T47D (cell line): ENCODE measurements around the gene TMEM121.
A peak's percentile ranks its signal among the peaks of the same experiment; 100 is the strongest.

Source experiments
- DNase-seq, 2 experiments: peaks; one replicate each; pipeline versions ENCODE4 v3.0.0 to v3.0.0-alpha.2; 2011 to 2012; ENCODE audit warnings: low read depth in 1 of 2, low spot score in 1 of 2
- JUND ChIP-seq: IDR thresholded peaks from 2 replicates; pipeline ENCODE4 v1.6.1; 2012; ENCODE audit warnings: low read depth
- in situ Hi-C: cut with HindIII; loops from 2 replicates; pipeline ENCODE4 v1.10.0; 2016; ENCODE audit warnings: low sequenced_read_pairs, low pct_unique_long_range_greater_than_20kb

Gene TMEM121

DNA sequence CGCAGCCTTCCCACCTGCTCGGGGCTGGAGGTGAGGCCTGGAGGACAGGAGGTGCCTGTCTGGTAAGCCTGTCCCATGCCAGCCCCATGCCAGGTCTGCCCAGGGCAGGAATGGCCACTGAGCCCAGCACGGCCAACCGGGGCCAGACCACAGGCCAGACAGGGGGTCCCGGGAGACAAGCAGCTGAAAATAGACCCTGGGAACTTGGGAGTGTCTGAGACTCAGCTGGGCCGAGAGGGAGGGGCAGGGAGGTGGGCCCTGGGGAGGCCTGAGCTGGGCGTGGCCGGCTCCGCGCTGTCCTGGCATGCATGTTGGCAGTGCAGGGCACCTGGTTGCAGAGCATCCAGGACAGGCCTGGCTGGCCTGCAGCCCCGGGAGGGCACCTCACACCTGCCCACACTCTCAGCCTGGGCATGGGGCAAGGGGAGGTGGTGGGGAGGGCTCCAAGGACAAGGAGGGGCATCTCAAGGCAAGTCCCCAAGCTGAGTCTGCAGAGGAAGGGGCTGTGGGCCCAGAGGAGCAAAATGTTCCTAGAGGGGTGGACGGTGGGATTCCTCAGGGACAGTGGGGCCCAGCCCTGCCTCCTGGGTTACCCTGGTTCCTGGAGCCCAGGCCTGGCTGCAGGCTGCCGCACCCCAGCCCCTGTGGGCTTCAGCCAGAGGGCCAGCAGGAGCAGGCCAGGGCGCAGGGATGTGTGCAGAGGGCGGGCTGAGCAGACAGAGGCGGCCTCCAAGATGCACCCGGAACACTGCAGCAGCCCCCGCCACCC, 42.9 kb upstream of the TMEM121 start:
- DNase-seq, result no peak
- in situ Hi-C loops, result no loop called here
- TF ChIP-seq JUND, result no peak

DNA sequence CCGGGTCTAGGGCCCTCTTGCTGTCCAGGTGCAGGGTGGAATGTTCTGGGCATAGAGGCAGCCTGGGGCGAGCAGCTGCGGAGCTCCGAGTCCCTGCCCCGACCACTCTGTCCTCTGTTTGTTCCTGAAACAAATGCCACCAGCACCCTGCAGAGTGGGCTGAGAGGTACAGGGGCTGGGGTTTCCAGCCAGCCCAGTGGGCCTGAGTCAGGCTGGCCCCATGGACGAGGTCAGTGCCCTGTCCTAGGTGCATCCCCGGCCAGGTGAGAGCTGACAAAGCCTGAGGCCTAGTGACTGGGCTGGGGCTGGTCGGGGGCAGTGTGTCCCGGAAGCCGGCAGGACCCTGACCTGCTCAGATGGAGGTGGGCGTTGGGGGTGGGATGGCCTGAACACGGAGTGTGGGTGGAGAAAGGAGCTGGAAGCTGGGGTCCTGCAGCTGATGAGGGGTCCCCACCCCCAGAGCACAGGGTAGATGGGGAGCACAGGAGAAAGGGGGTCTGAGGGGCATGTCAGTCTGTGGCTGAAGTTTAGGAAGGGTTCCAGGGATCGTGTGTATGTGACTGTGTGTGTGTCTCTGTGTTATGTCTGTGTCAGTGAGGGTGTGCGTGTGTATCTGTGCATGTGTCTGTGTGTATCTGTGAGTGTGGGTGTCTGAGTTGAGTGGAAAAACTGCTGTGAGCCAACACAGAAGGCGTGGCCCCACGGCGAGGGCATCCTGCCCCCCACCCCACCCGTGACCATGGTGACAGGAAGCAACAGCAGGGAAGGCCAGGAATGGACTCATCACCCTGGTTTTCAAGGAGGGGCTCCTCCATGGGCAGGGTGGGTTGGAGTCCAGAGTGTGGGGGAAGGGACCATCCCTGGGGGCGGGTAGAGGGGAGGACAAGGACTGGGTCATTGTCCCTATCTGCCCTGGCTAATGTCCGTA, 42.0 kb upstream of the TMEM121 start:
- DNase-seq, result no peak
- in situ Hi-C loops, result no loop called here
- no peak for TF ChIP-seq JUND

DNA sequence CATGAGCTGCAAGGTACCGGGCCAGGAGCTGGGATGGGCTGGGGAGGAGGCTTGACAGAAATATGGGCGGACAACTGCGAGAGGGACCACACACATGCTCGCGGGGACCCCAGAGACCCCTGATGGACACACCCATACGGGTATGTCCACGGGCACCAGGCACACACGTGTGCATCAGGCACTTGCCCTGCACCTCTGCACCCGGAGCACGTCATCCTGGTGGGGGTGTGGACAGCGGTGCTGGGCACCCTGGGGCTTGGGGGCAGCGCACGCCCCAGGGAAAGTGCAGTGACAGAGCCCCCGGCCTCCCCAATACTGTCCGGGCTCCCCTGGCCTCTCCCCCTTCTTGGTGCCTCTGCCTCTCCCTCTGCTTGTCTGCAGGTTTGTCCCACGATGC, 41.4 kb upstream of the TMEM121 start:
- in situ Hi-C loops, result no loop called here
- no peak for TF ChIP-seq JUND
- no peak for DNase-seq

DNA sequence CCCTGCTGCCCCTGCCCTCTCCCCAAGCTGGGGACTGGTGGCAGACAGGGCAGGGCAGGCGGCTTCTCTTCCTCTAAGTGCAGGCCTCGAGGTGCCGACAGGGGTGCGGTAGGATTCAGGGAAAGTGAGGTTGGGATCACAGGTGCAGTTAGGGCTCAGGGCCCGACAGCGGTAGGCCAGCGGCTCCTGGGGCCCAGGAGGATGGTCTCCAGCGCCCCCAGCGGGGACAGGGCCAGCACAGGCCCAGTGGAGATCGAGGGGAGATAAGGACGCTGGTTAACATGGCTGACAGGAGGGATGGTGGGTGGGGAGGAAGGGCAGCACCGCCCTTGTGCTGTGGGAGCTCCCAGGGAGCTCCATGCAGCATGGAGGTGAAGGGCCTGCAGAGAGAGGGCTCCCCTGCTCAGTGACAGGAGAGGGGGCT, 40.6 kb upstream of the TMEM121 start:
- in situ Hi-C loops, result no loop called here
- DNase-seq, result peak; percentile 51 to 84
- TF ChIP-seq JUND, result no peak

DNA sequence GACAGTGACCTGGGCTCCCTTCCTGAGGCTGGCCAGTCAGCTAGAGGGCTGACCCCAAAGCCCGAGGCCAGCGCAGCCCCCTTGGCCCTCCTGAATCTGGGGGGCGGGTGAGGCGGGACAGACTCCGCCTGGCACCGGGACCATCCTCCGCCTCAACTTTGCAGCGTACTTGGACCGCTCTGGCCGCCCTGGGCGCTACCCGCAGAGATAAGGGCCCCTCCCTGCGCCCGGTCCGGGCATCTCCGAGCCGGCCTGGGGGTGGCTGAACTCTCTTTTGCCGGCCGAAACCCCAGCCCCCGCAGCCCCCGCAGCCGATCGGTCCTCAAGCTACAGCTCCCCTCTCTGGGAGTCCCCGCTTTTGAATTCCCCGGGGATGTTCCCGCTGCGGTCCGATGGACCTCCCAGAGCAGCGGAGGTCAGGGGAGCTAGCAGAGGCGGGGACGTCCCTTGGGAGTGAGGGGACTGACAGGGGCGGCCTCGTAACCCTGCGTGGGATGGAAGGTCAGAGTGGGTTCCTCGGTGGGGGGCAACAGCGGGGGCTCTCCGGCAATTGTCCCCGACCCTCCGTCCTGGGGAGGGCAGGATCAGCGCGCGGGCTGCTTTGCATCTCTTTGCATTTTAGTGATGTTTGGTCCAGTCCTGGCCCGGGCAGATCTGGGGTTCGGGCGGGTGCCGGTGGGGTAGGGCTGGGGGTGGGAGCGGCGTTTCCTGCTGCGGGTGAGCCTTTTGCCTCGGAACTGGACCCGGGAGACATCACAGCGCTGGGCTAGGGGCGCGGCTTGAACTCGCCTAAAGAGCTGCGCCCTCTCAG, 40.0 kb upstream of the TMEM121 start, which contains the start of gene CRIP1:
Gene CRIP1 (plus strand): TSS at position 724 of the 811 bp plus-strand sequence. CDS start 374 bp downstream, outside the sequence.
- in situ Hi-C loops, result no loop called here
- DNase-seq, result no peak
- no peak for TF ChIP-seq JUND

DNA sequence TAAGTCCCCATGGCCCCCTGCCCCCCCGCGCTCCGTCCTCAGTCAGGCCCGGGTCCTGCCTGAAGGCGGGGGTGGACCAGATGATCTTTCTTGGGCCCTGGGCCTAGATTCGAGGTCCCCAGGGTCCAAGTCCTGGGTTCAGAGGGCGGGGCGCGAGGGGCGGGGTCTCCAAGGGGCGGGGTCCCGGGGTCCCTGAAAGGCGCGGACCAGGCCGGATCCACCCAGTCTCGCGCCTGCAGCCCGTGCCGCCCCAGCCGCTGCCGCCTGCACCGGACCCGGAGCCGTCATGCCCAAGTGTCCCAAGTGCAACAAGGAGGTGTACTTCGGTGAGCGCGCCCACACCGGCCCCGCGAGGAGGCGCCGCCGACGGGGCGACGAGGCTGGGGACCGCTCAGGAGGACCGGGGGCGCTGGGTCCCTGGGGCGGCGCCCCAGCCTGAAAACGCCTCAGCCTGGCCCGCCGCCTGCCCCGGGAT, 39.4 kb upstream of the TMEM121 start:
- in situ Hi-C loops, result no loop called here
- peak in 1 of 2 experiments; percentile 76 for DNase-seq
- no peak for TF ChIP-seq JUND

DNA sequence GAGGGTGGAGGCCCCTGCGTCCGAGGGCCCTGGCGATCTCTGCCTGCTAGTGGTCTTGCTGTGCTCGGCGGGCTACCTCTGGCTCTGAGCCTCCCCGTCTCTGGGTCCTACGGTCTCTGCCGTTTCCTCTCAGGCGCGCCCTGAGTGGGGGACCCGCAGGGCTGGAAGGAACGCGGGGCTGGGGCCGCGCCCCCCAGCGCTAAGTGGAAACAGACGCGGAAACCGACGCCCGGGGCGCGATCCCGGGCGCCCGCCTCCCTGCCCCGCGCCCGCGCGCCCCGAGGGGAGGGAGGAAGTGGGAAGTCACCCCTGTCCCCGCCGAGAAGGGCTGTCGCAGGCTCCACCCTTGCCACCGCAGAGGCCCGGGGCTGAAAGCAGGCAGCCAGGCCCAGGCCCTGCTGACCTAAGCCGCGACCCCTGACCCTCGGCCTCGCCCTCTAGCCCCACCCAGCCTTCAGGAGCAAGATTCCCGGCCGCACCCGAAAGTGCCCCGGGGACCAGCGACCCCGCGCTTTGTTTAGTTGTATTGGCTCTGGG, 38.9 kb upstream of the TMEM121 start:
- TF ChIP-seq JUND, result no peak
- in situ Hi-C loops, result no loop called here
- DNase-seq, result peak in 1 of 2 experiments; percentile 62

DNA sequence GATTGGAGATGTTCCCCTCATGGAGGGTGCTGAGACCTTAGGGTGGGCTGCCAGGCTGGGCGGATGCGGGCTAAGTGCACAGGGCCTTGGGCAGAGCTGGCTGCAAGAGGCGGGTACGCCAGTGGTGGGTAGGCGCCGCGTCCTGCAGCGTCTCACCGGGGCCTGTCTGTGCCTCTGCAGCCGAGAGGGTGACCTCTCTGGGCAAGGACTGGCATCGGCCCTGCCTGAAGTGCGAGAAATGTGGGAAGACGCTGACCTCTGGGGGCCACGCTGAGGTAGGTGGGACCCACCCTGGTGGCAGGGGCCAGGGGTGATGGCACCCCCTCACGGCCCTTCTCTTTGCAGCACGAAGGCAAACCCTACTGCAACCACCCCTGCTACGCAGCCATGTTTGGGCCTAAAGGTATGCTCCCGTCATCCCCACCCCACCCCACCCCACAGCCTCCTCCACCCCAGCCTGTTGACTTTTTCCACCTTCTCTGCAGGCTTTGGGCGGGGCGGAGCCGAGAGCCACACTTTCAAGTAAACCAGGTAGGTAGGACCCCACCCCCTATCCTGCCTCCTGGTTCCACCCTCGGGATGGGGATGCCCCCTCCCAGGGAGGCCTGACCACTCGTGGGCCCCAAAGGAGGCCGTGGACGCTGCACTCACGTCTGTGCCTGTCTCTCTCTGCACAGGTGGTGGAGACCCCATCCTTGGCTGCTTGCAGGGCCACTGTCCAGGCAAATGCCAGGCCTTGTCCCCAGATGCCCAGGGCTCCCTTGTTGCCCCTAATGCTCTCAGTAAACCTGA, 38.2 kb upstream of the TMEM121 start:
- peak in 1 of 2 experiments; percentile 69 for DNase-seq
- in situ Hi-C loops, result no loop called here
- no peak for TF ChIP-seq JUND

DNA sequence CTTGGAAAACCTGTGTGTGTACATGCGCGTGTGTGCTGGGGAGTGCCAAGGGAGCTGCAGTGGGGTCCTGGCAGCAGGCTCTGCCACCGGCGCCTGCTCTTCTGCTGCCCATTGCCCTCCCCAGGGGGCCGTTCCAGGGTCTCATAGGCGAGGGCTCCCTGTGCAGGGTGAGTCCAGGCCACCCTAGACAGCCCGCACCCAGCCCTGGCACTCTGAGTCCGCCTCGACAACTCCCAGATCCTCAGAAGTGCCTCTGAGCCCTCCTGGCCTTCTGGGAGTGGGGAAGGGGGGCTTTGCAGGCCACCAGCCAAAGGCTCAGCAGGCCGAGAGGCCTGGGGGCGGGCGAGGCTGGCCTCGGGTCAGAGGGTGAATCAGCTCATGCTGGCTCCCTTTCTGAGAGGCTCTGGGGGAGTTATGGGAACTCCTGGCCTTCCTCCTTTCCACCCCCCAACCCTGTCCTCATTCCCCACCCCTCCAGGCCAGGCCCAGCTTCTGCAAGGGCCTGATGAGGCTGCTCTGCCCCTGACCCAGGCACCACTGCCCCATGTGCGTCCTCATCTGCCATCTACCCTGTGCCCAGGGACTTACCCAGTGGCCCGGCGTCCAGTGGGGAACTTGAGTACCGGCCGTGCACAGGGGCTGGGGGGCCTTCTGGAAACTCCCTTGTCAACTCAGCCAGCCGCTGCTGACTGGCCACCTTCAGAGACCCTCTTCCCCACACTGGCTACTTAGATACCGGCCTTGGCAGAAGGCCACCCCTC, 37.4 kb upstream of the TMEM121 start:
- in situ Hi-C loops, result no loop called here
- TF ChIP-seq JUND, result no peak
- DNase-seq, result no peak

DNA sequence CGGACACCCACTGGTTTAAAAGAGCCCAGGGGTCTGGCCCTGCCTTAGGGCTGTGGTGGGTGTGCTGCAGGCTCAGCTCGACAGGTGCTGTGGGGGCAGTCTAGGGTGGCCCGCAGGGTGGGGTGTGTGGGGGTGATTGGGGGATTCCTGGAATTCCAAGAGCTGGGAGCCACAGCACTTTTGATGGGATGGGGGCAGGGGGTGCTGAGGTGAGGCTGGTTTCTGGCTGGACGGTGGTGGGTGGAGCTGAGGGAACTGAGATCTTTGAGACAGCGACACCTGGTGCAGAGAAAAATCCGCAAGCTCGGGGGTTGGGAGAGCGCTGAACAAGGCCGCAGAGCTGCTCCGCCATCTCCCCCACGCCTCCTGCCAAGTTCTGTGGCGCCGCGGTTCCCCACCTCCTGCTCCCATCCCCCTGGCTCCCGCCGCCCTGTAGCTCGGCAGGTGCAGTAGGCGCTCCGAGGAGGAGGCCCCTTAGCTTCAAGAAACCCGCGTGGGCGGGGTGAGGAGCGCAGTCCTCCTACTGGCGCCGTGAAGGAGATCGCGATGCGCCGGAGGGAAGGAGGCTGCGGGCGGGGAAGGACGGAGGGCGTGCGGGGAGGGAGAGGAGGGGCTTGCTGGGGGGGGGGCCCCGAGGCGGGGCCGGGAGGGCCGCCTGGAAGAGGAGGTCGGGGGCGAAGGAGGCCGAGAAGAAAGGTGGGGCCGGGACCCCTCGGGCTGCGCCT, 36.7 kb upstream of the TMEM121 start:
- TF ChIP-seq JUND, result no peak
- in situ Hi-C loops, result no loop called here
- DNase-seq, result peak; percentile 74 to 97
